T follicular helper cell (primary cell): ENCODE results near the gene GNG7.
"Not testable (repeated sequence)": the region's sequence is repeated elsewhere in the genome, so short reads cannot be mapped to it uniquely, and the experiment has no call there.

Experiments used
- DNase-seq: peaks from one replicate; pipeline ENCODE4 v3.0.0-alpha.2; 2020; ENCODE audit warnings: low read depth

The GNG7 gene

DNA sequence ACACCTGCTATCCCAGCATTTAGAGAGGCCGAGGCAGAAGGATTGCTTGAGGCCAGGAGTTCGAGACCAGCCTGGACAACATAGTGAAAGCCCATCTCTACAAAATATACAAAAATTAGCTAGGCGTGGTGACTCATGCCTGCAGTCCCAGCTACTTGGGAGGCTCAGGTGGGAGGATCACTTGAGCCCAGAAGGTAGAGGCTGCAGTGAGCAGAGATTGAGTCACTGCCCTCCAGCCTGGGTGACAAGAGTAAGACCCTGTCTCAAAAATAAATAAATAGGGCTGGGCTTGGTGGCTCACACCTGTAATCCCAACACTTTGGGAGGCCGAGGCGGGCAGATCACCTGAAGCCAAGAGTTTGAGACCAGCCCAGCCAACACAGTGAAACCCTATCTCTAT, 238.8 kb downstream of the GNG7 start:
- not testable (repeated sequence) for DNase-seq

DNA sequence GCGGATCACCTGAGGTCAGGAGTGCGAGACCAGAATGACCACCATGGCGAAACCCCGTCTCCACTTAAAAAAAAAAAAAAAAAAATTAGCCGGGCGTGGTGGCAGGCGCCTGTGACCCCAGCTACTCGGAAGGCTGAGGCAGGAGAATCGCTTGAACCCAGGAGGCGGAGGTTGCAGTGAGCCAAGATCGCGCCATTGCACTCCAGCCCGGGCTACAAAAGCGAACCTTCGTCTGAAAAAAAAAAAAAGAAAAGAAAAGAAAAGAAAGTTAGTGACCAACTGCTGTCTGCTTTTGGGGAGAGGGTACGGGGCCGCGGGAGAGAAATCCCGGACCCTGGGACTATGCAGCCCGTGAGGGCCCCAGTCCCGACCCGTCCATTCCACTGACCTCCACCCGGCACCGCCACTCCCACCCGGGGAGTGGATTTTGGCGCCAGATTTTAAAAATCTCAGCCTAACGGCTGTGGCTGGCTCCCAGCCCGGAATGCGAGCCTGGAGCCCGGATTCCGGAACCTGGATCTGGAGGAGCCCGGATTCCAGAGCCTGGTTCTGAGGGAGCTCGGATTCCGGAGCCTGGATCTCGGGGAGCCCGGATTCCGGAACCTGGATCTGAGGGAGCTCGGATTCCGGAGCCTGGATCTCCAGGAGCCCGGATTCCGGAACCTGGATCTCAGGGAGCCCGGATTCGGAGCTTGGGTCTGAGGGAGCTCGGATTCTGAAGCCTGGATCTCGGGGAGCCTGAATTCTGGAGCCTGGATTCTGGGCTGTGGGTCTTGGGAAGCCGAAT, 239.7 kb downstream of the GNG7 start:
- DNase-seq, result no peak

DNA sequence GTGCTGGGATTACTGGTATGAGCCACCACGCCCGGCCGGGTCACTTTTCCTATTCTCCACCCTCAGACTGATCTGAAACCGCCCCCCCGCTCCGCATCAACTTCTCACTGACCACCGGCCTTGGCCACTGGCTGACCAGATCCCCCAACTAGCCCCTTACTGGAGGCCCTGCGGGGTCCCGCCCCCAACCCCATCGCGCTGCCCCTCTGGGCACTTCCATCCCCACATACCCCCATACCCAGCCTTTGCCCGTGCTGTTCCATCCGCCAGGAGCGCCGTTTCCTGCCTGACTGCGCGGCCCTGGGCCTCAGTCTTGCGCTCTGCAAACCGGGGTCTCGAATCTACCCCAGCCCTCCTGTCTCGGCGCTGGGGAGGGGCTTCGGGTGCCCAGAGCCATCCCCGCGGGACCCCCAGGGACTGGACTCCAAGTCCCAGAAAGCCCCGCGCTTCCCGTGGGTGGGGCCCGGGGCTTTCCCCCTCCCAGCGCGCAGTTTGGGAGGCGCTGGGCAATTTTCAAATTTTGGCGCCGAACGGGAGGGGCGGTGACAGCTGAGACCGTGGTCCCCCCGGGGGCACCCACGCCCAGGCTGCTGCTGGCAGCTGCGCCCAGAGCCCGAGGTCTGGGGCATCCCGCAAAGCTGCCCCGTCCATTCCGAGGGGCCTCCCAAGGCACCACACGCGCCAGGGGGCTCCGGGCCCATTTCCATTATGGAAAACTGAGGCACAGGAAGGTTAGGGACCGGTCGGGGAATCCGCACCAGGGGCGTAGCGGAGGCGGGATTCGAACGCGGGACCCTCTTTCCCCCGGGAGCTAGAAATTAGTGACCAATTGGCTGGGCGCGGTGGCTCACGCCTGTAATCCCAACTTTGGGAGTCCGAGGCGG, 240.5 kb downstream of the GNG7 start:
- DNase-seq, result peak; percentile 24
